HG03565 (cell line): Measurements from ENCODE around the gene CGREF1.
"Not testable (repeated sequence)": the region's sequence is repeated elsewhere in the genome, so short reads cannot be mapped to it uniquely, and the experiment has no call there.

Experiments used
- ATAC-seq: cut with Tn5 transposase; IDR thresholded peaks from one replicate; pipeline ENCODE4 v1.9.1; 2021; ENCODE audit warnings: mild to moderate bottlenecking, moderate library complexity; ENCODE audit not compliant: unreplicated experiment

The CGREF1 gene

GRCh38 chr2:27088634-27089033 lies 30.3 kb downstream of the CGREF1 start:
- ATAC-seq: no peak

- ATAC-seq: no peak
Observed at GRCh38 chr2:27087823-27088410, 31.0 kb downstream of the CGREF1 start.

DNA sequence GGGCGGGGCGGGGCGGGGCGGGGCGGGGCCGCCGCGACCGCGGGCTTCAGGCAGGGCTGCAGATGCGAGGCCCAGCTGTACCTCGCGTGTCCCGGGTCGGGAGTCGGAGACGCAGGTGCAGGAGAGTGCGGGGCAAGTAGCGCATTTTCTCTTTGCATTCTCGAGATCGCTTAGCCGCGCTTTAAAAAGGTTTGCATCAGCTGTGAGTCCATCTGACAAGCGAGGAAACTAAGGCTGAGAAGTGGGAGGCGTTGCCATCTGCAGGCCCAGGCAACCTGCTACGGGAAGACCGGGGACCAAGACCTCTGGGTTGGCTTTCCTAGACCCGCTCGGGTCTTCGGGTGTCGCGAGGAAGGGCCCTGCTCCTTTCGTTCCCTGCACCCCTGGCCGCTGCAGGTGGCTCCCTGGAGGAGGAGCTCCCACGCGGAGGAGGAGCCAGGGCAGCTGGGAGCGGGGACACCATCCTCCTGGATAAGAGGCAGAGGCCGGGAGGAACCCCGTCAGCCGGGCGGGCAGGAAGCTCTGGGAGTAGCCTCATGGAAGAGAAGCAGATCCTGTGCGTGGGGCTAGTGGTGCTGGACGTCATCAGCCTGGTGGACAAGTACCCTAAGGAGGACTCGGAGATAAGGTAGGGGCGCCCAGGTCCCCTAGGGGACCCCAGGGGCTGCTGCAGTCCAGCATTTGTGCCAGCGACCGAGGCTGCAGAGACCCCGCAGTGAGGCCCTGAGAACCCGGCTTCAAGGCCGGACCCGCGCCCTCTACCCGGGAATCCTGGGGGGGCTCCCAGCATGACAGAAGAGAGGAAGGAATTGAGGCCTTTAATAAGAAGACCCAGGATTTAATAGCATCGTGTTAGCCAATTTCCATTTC lies 32.0 kb downstream of the CGREF1 start, which contains the start of gene KHK:
TSS of gene KHK (plus strand) at position 49 of the 870 bp plus-strand sequence. CDS start at position 537, 488 bp downstream.
- ATAC-seq: no peak

DNA sequence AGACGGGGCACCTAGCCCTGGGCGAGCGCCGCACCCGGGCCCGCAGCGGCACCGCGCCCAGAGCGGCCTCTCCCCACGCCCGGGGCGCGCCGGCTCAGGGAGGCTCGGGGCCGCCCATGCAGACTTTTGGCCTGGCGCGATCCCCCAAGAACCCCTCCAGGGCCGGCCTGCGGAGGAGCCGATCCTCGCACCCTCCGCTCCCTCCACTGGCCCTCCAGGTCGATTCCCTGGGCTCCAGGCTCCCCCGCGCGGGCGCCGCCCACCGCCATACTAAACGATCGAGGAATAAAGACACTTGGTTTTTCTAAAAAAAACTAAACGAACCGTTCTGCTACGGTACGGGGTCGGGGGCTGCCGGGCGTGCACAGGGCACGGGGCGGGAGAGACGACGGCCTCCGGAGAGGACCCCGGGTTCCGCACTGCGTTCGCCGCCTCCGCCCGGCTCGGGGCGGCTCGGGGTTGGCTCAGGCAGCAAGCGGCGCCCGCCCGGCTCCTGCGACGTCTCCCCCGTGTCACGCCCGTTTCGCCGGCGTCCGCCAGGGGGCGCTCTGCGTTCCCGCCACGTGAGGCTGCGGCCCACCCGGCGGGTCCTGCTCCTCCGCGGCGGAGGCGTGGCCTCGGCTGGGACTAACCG lies 32.7 kb downstream of the CGREF1 start:
- ATAC-seq: peak; percentile 82

DNA sequence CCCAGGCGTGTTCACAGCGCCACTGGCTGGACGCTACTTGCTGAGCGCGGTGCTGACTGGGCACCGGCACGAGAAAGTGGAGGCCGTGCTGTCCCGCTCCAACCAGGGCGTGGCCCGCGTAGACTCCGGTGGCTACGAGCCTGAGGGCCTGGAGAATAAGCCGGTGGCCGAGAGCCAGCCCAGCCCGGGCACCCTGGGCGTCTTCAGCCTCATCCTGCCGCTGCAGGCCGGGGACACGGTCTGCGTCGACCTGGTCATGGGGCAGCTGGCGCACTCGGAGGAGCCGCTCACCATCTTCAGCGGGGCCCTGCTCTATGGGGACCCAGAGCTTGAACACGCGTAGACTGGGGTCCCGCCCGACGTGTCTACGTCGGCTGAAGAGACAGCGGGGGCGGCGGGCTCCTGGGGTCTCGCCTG lies 33.2 kb downstream of the CGREF1 start:
- ATAC-seq: no peak

DNA sequence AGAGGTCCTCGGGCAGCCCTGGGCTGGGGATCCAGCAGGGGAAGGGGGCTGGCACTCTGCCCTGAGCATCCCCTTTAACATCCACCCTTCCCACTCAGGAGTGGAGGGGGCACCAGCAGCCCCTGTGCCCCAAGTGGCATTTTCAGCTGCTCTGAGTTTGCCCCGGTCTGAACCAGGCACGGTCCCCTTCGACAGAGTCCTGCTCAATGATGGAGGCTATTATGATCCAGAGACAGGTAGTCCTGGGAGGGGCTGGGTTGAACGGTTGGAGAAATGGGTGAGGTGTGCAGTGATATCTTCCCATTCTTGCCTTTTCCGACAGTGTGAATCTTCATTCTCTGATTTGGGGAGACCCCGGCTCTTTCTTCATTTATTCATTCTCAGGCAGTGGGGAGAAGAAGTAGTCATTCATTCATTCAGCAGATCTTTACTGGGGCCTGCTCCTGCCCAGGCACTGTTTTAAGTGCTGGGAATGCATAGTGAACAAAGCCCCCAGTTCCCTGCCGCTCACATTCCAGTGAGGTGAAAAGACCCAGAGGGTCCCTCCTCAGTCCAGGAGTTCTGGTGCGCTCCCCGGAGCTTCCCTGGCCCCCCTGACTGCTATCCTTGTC lies 33.8 kb downstream of the CGREF1 start:
- no peak for ATAC-seq

DNA sequence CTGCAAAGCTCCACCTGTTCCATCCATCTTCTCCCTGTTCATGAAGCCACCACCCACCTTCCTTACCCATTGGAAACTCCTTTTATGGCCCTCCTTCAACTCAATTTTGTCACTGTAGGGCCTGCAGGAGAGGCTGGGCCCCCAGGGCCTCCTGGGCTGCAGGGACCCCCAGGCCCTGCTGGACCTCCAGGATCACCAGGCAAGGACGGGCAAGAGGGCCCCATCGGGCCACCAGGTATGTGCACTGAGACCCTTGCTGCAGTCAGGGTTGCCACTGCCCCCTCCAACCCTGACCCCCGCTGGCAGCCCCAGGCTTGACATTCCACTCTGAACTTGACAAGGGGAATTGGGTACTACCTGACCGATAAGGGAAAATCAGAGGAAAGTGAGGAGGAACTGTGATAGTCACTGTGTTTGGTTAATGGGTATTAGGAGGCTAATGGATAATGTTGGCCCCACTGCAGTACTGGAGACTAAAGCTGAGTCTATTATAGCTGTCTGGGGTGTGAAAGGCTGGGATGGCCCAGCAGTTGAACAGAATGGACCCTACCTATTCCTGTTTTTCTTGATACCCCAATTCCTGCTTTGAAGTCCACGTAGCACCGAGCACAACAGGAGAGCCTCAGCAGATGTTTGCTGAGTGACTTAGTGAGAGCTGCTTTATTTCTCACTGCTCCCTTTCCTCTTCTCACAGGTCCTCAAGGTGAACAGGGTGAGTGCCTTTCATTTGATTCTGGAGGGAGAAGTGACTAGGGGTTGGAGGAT lies 34.4 kb downstream of the CGREF1 start:
- ATAC-seq: no peak

DNA sequence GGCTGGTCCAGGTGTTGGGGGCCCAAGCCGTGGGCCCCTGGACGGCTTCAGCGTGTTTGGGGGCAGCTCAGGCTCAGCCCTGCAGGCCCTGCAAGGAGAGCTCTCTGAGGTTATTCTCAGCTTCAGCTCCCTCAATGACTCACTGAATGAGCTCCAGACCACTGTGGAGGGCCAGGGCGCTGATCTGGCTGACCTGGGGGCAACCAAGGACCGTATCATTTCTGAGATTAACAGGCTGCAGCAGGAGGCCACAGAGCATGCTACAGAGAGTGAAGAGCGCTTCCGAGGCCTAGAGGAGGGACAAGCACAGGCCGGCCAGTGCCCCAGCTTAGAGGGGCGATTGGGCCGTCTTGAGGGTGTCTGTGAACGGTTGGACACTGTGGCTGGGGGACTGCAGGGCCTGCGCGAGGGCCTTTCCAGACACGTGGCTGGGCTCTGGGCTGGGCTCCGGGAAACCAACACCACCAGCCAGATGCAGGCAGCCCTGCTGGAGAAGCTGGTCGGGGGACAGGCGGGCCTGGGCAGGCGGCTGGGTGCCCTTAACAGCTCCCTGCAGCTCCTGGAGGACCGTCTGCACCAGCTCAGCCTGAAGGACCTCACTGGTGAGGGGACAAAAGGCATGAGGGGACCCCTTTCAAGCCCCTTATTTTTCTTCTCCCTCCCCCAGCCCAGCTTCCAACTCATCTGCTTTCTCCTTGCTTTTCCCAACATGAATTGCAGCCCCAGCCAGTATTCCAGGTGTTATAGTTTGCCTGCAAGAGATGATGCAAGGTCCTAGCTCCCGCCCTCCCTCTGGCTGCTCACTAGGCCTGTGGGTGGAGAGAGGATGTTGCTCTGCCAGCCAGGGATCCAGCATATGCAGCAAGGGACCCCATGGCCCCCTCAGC lies 35.3 kb downstream of the CGREF1 start:
- no peak for ATAC-seq

GRCh38 chr2:27082773-27083409 lies 36.0 kb downstream of the CGREF1 start:
- ATAC-seq: no peak

- ATAC-seq: no peak
Observed at GRCh38 chr2:27081984-27082772, 36.8 kb downstream of the CGREF1 start.

- ATAC-seq: no peak
Observed at GRCh38 chr2:27080603-27080936, 38.4 kb downstream of the CGREF1 start.

DNA sequence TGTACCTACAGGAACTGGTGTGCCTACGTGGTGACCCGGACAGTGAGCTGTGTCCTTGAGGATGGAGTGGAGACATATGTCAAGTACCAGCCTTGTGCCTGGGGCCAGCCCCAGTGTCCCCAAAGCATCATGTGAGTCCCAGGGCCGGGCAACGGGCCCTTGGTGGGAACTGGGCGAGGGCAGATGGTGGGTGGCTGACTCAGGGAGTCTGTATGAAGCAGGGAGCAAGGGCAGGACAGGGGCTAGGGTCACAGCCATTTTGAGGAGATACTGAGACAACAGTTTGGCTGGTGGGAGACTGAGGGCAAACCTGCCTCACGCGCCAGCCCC lies 38.8 kb downstream of the CGREF1 start:
- ATAC-seq: no peak

GRCh38 chr2:27079233-27080139 lies 39.4 kb downstream of the CGREF1 start:
- no peak for ATAC-seq

GRCh38 chr2:27078267-27079194 lies 40.4 kb downstream of the CGREF1 start, which contains the start of gene EMILIN1:
Gene EMILIN1, plus strand, starts transcription at chr2:27078615. Its CDS starts 451 bp downstream, at chr2:27079066.
- ATAC-seq: no peak

DNA sequence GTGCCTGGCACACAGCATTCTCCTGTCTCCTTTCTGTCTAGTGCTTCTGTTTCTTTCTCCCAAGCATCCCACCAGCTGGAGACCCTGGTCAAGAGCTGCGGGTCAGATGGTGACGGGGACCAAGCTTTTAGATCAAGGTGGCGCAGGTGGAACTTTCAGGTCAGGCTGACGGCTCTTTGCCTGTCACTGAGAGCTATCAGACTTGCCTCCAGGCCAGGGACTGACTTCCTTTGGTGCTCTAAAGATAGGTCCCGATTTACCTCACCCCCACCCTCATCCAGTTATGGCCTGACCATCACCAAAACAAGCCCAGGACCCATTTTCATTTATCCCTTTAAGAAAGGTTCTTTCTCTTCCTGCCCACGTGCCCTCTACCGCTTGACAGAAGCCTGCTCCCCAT lies 41.7 kb downstream of the CGREF1 start:
- ATAC-seq: no peak

GRCh38 chr2:27076323-27076722 lies 42.6 kb downstream of the CGREF1 start:
- ATAC-seq: no peak

DNA sequence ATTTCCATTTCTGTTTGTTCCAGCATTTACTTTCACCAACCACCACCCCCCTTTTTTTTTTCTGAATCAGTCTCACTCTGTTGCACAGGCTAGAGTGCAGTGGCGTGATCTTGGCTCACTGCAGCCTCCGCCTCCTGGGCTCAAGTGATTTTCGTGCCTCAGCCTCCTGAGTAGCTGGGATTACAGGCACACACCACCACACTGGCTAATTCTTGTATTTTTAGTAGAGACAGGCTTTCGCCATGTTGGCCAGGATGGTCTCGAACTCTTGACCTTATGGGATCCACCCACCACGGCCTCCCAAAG lies 43.4 kb downstream of the CGREF1 start:
- not testable (repeated sequence) for ATAC-seq
